H1 (cell line): ENCODE data around the gene PIK3R5. TPM values are rescaled to one million over a fixed set of nuclear protein-coding genes. Genes with fewer than 3 reads are reported as not detected.

ENCODE experiments used
- CTCF ChIA-PET: fragments of 300-600 bp; sonication (Branson Sonifier 250); formaldehyde crosslinking; loops from one replicate; lab custom pipeline; 2021; ENCODE audit not compliant: partially characterized antibody; lab: Charles Lee
- POLR2A ChIA-PET: fragments of 300-600 bp; sonication (Branson Sonifier 250); formaldehyde crosslinking; loops from one replicate; lab custom pipeline; 2021; ENCODE audit warnings: inconsistent platforms; ENCODE audit not compliant: partially characterized antibody; lab: Charles Lee
- DNase-seq, 2 experiments: peaks; one replicate each; pipeline versions ENCODE4 v3.0.0 to v3.0.0-alpha.2; 2010 to 2022; ENCODE audit warnings: low spot score in 2 of 2, low read depth in 1 of 2, mixed read lengths in 1 of 2
- FAIRE-seq: peaks from 2 replicates; lab custom pipeline; 2011; peaks lifted over from hg19 to GRCh38; lab: Jason Lieb, UNC
- H2AFZ ChIP-seq: 2 replicates; pipeline ENCODE4 v1.8.1; 2012; ENCODE audit warnings: low read length, inconsistent platforms
- H2AK5ac ChIP-seq: 2 replicates; pipeline ENCODE4 v1.6.1; 2013; ENCODE audit warnings: low read depth, low read length
- H2BK120ac ChIP-seq: replicated peaks from 2 replicates; pipeline ENCODE3; 2013; ENCODE audit warnings: low read depth, low read length, inconsistent platforms
- H2BK12ac ChIP-seq: 2 replicates; pipeline ENCODE4 v1.6.1; 2013; ENCODE audit warnings: low read depth, low read length
- H2BK15ac ChIP-seq: 2 replicates; pipeline ENCODE4 v1.6.1; 2013; ENCODE audit warnings: low read length
- H2BK20ac ChIP-seq: 2 replicates; pipeline ENCODE4 v1.6.1; 2013; ENCODE audit warnings: low read length
- H2BK5ac ChIP-seq: 2 replicates; pipeline ENCODE4 v1.6.1; 2013; ENCODE audit warnings: low read depth, low read length
- H3K14ac ChIP-seq: 2 replicates; pipeline ENCODE4 v1.6.1; 2013; ENCODE audit warnings: inconsistent platforms; ENCODE audit not compliant: insufficient read length
- H3K18ac ChIP-seq: 2 replicates; pipeline ENCODE4 v1.6.1; 2013; ENCODE audit warnings: low read length; ENCODE audit errors: extremely low read depth
- H3K23ac ChIP-seq: 2 replicates; pipeline ENCODE4 v1.6.1; 2013; ENCODE audit warnings: inconsistent platforms; ENCODE audit not compliant: insufficient read length
- H3K23me2 ChIP-seq: 2 replicates; pipeline ENCODE4 v1.6.1; 2013; ENCODE audit warnings: low read depth, low read length
- H3K27ac ChIP-seq: 2 replicates; pipeline ENCODE4 v1.6.1; 2011; ENCODE audit warnings: low read depth, low read length, inconsistent platforms
- H3K27me3 ChIP-seq, 4 experiments: replicated peaks in 1 of 4; 1 replicate in 1 of 4; 2 replicates in 3 of 4; pipeline versions ENCODE4 v1.6.1 to v1.8.1; 2011 to 2013; ENCODE audit warnings: low read length in 3 of 4, mild to moderate bottlenecking in 3 of 4, inconsistent platforms in 2 of 4, mixed read lengths in 2 of 4, moderate library complexity in 1 of 4; ENCODE audit not compliant: control insufficient read depth in 3 of 4, insufficient read depth in 3 of 4; ENCODE audit errors: extremely low read depth in 1 of 4
- H3K36me3 ChIP-seq, 4 experiments: 2 replicates each; pipeline versions ENCODE4 v1.6.1 to v1.8.1; 2011 to 2013; ENCODE audit warnings: mild to moderate bottlenecking in 4 of 4, low read length in 3 of 4, moderate library complexity in 2 of 4, control low read depth in 1 of 4, inconsistent platforms in 1 of 4; ENCODE audit not compliant: insufficient read depth in 4 of 4, control insufficient read depth in 2 of 4
- H3K4ac ChIP-seq: replicated peaks from 2 replicates; pipeline ENCODE3; 2013; ENCODE audit warnings: low read length, low read depth, mixed read lengths, inconsistent platforms; ENCODE audit not compliant: insufficient read length
- H3K4me1 ChIP-seq, 4 experiments: replicated peaks in 1 of 4; 1 replicate in 1 of 4; 2 replicates in 3 of 4; pipeline versions ENCODE4 v1.6.1 to v1.8.1; 2011 to 2013; ENCODE audit warnings: low read length in 3 of 4, inconsistent platforms in 2 of 4, mixed read lengths in 1 of 4; ENCODE audit not compliant: insufficient read depth in 4 of 4, control insufficient read depth in 3 of 4
- H3K4me2 ChIP-seq, 2 experiments: 2 replicates each; pipeline versions ENCODE4 v1.6.1 to v1.8.1; 2011 to 2013; ENCODE audit warnings: low read depth in 2 of 2, low read length in 2 of 2, control low read depth in 1 of 2, inconsistent platforms in 1 of 2, mild to moderate bottlenecking in 1 of 2; ENCODE audit not compliant: insufficient read depth in 1 of 2
- H3K4me3 ChIP-seq, 4 experiments: fragments of 200-600, 300-600 bp in 1 of 4; sonication (generic), shearing (Covaris generic), sonication (Bioruptor Twin) in 1 of 4; 2 replicates each; pipeline versions ENCODE4 v1.5.1 to v1.8.1; 2011 to 2016; ENCODE audit warnings: low read length in 4 of 4, low read depth in 3 of 4, control low read depth in 2 of 4, inconsistent platforms in 2 of 4, mild to moderate bottlenecking in 2 of 4, mixed read lengths in 1 of 4, moderate library complexity in 1 of 4; ENCODE audit not compliant: insufficient read depth in 2 of 4; ENCODE audit errors: extremely low read depth in 1 of 4
- H3K56ac ChIP-seq: replicated peaks from 2 replicates; pipeline ENCODE3; 2013; ENCODE audit warnings: low read depth, mild to moderate bottlenecking, mixed read lengths, low read length, inconsistent platforms; ENCODE audit not compliant: insufficient read length
- H3K79me1 ChIP-seq: 2 replicates; pipeline ENCODE4 v1.6.1; 2013; ENCODE audit warnings: low read depth, low read length, control low read depth
- H3K79me2 ChIP-seq, 2 experiments: 2 replicates each; pipeline versions ENCODE4 v1.6.1 to v1.8.1; 2012 to 2013; ENCODE audit warnings: low read length in 2 of 2, mild to moderate bottlenecking in 2 of 2, inconsistent platforms in 1 of 2; ENCODE audit not compliant: insufficient read depth in 2 of 2, control insufficient read depth in 1 of 2
- H3K9ac ChIP-seq, 4 experiments: replicated peaks in 1 of 4; 1 replicate in 1 of 4; 2 replicates in 3 of 4; pipeline versions ENCODE4 v1.6.1 to v1.8.1; 2011 to 2013; ENCODE audit warnings: low read depth in 3 of 4, low read length in 3 of 4, control low read depth in 2 of 4, mild to moderate bottlenecking in 2 of 4, moderate library complexity in 2 of 4, inconsistent platforms in 1 of 4; ENCODE audit errors: extremely low read depth in 1 of 4
- H3K9me3 ChIP-seq, 2 experiments: 2 replicates each; pipeline versions ENCODE4 v1.6.1 to v1.8.1; 2012 to 2013; ENCODE audit warnings: mild to moderate bottlenecking in 2 of 2, moderate library complexity in 2 of 2, control low read depth in 1 of 2, inconsistent platforms in 1 of 2, low read depth in 1 of 2, low read length in 1 of 2, mixed read lengths in 1 of 2; ENCODE audit not compliant: insufficient read depth in 2 of 2
- H4K20me1 ChIP-seq, 2 experiments: replicated peaks in 1 of 2; 2 replicates each; pipeline versions ENCODE3 to v1.8.1; 2011 to 2013; ENCODE audit warnings: inconsistent platforms in 2 of 2, low read length in 2 of 2, mild to moderate bottlenecking in 1 of 2; ENCODE audit not compliant: insufficient read depth in 2 of 2, control insufficient read depth in 1 of 2
- H4K5ac ChIP-seq: 2 replicates; pipeline ENCODE4 v1.6.1; 2013; ENCODE audit warnings: low read length, low read depth, mixed read lengths, inconsistent platforms; ENCODE audit not compliant: insufficient read length
- H4K8ac ChIP-seq: 2 replicates; pipeline ENCODE4 v1.8.0; 2013; ENCODE audit warnings: mild to moderate bottlenecking, moderate library complexity, low read length, inconsistent platforms; ENCODE audit not compliant: insufficient read depth; ENCODE audit errors: extremely low read depth
- H4K91ac ChIP-seq: replicated peaks from 2 replicates; pipeline ENCODE3; 2013; ENCODE audit warnings: low read length, mixed read lengths, inconsistent platforms; ENCODE audit not compliant: insufficient read length
- FOSL1 ChIP-seq: IDR thresholded peaks from 2 replicates; pipeline ENCODE4 v1.6.1; 2011; ENCODE audit warnings: mild to moderate bottlenecking, low read depth, low read length, moderate library complexity; ENCODE audit not compliant: insufficient read depth
- JUND ChIP-seq: IDR thresholded peaks from 2 replicates; pipeline ENCODE4 v1.6.1; 2011; ENCODE audit warnings: mild to moderate bottlenecking, improper control_type of control experiment, low read length
- POLR2A ChIP-seq, 2 experiments: IDR thresholded peaks; 1 replicate in 1 of 2; 2 replicates in 1 of 2; pipeline ENCODE4 v1.6.1; 2011; ENCODE audit warnings: low read depth in 2 of 2, low read length in 2 of 2, mild to moderate bottlenecking in 2 of 2; ENCODE audit errors: control extremely low read depth in 1 of 2
- RAD21 ChIP-seq, 2 experiments: IDR thresholded peaks in 1 of 2; conservative IDR thresholded peaks in 1 of 2; 2 replicates each; pipeline ENCODE4 v1.6.1; 2011; ENCODE audit warnings: low read depth in 2 of 2, low read length in 2 of 2, improper control_type of control experiment in 1 of 2, inconsistent platforms in 1 of 2, mild to moderate bottlenecking in 1 of 2, moderate library complexity in 1 of 2
- SP2 ChIP-seq: IDR thresholded peaks from 2 replicates; pipeline ENCODE4 v1.6.1; 2012; ENCODE audit warnings: mild to moderate bottlenecking, low read length, inconsistent platforms
- TEAD4 ChIP-seq: IDR thresholded peaks from 2 replicates; pipeline ENCODE4 v1.6.1; 2012; ENCODE audit warnings: low read depth, low read length, inconsistent platforms, mixed read lengths
- WGBS, 2 experiments: shearing (Covaris generic) in 1 of 2; methylation state at CpG; one replicate each; pipeline versions ENCODE4 v1.1.6 to v1.1.7; 2013 to 2015; ENCODE audit warnings: low lambda C conversion rate in 2 of 2, mixed read lengths in 2 of 2, inconsistent platforms in 1 of 2, low coverage in 1 of 2, missing lambda C conversion rate in 1 of 2; ENCODE audit not compliant: insufficient replicate concordance in 2 of 2, insufficient coverage in 1 of 2, insufficient read length in 1 of 2; ENCODE audit errors: extremely low coverage in 1 of 2, missing lambda C conversion rate in 1 of 2; 5-methylcytosine and 5-hydroxymethylcytosine counted together
- polyA plus RNA-seq, 7 experiments: library from polyadenylated mRNA; depleted of rRNA in 3 of 7; stranded (reverse) in 5 of 7; unstranded in 2 of 7; fragments of >200 nt in 5 of 7; fragments of 200-250 nt in 2 of 7; gene quantifications; 1 replicate in 5 of 7; 2 replicates in 1 of 7; 4 replicates in 1 of 7; pipeline versions ENCODE4 v1.2.1 to v1.2.3, GENCODE V29; 2011 to 2013; ENCODE audit warnings: missing spikeins in 2 of 7, mixed read lengths in 2 of 7
- total RNA-seq: library from RNA; stranded (reverse); fragmentation: NEBNext Ultra II Directional; extraction: Animal tissue kit (Norgen Biotek cat#: 25700); gene quantifications from 2 replicates; pipeline ENCODE4 v1.2.1, GENCODE V29; 2021
- TF ChIP-seq, protein P1 (sequence below), 3 experiments: IDR thresholded peaks; 1 replicate in 2 of 3; 2 replicates in 1 of 3; pipeline versions ENCODE4 v1.5.1 to v1.6.1; 2011; ENCODE audit warnings: low read length in 3 of 3, mild to moderate bottlenecking in 3 of 3, inconsistent platforms in 2 of 3, low read depth in 1 of 3, moderate library complexity in 1 of 3; ENCODE audit not compliant: insufficient read depth in 1 of 3; ENCODE audit errors: control extremely low read depth in 1 of 3

Gene PIK3R5
- total and polyA plus RNA-seq, 2 of the 8 experiments (the other 6 are each of a cell fraction or from before 2014, with no cell fraction given), result 2.7 to 4.3 TPM

DNA sequence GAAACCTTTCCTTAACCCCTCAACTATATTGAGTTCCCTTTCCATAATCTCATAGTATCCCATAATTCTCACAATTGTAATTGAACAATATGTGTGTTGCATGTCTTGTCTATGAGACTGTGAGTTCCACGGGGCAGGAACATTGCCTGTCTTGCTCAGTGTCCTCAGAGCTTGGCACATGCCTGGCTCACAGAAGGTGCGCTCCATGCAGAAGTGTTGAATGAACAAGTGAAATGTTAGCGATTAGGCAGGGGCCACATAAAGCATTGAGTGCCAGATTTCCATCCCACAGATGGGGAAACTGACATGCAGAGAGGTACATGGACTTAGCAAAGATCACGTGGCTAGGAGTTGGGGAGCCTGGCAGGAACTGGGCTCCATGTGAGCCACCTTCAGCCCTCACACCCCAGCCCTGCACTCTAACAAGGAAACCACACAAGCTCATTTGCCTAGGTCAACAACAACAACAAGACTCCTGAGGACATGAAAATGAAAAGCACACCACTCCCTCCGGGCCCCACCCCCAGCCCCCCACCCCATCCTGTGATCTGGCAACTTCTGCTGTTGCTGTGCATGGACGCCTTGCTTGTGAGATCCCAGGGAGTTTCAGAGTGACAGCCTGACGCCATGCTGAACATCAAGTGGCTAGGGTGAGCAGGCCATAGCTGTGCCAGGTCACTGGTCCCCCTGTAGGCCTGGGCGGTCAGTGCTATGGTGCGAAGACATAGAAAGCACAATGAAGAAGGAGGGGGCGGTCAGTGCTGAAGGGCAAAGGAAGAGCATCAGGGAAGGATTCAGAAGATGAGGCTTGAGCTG is 5.0 kb downstream of the PIK3R5 start:
- 0 out of 2 replicates have a peak overlapping the region, but pooled peaks have one; percentile 37 for H2BK5ac ChIP-seq
- 0 out of 4 replicates have a peak, but pooled peaks of 1 of the 2 experiments have one; percentile 2 for TF ChIP-seq RAD21 (IDR thresholded peaks at IDR 0.05 in 1 of 2, conservative IDR thresholded peaks at IDR 0.05 in 1 of 2; ENCODE audit: low read depth in 2 of 2, low read length in 2 of 2)
- TF ChIP-seq, protein P1, sequence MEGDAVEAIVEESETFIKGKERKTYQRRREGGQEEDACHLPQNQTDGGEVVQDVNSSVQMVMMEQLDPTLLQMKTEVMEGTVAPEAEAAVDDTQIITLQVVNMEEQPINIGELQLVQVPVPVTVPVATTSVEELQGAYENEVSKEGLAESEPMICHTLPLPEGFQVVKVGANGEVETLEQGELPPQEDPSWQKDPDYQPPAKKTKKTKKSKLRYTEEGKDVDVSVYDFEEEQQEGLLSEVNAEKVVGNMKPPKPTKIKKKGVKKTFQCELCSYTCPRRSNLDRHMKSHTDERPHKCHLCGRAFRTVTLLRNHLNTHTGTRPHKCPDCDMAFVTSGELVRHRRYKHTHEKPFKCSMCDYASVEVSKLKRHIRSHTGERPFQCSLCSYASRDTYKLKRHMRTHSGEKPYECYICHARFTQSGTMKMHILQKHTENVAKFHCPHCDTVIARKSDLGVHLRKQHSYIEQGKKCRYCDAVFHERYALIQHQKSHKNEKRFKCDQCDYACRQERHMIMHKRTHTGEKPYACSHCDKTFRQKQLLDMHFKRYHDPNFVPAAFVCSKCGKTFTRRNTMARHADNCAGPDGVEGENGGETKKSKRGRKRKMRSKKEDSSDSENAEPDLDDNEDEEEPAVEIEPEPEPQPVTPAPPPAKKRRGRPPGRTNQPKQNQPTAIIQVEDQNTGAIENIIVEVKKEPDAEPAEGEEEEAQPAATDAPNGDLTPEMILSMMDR (IDR thresholded peaks at IDR 0.05; ENCODE audit: control extremely low read depth in 1 of 3, insufficient read depth in 1 of 3, low read depth in 1 of 3, low read length in 3 of 3), result peak in 2 of 3 experiments; percentile 19 to 25; a peak in 2 of 4 replicates
- no peak for TF ChIP-seq JUND
- TF ChIP-seq POLR2A (IDR thresholded peaks at IDR 0.05; ENCODE audit: control extremely low read depth in 1 of 2, low read depth in 2 of 2, low read length in 2 of 2), result no peak
- TF ChIP-seq TEAD4, result no peak
- no peak for TF ChIP-seq FOSL1
- TF ChIP-seq SP2, result no peak
- no peak overlapping the region for H3K18ac ChIP-seq
- H3K4me1 ChIP-seq, result peaks cover 0 to 7% (median 3%) of the 10 kb centered on the region in 4 experiments; a peak in 4 of 7 replicates
- H3K23ac ChIP-seq, result no peak overlapping the region
- H2AK5ac ChIP-seq, result no peak overlapping the region
- WGBS, 2 experiments, result 82% methylated on average over 9 of the region's 10 CpGs; no CpG with 5 or more reads in 1 of the 2 experiments
- H2AFZ ChIP-seq, result no peak overlapping the region
- no peak overlapping the region for H3K9ac ChIP-seq
- ChIA-PET POLR2A (interaction anchor here (1.1 kb wide), 1 partner anchor 9 kb away, joined by 3 read pairs; no protein-coding TSS in a partner anchor), CTCF (interaction anchor here (0.6 to 2.0 kb wide), 5 partner anchors 15 to 129 kb away, joined by 3 to 4 read pairs (median 3); no protein-coding TSS in a partner anchor)
- H3K9me3 ChIP-seq, result no peaks in the 10 kb centered on the region
- no peak overlapping the region for H2BK12ac ChIP-seq
- no peaks in the 10 kb centered on the region for H3K36me3 ChIP-seq
- H3K23me2 ChIP-seq, result peaks cover 6% of the 10 kb centered on the region; the same call in 1 of the 2 replicates
- no peak overlapping the region for H4K5ac ChIP-seq
- H3K4me2 ChIP-seq, result no peak overlapping the region
- no peaks in the 10 kb centered on the region for H3K79me1 ChIP-seq
- no peak overlapping the region for H3K4ac ChIP-seq
- H3K27me3 ChIP-seq, result peaks cover 2 to 13% (median 12%) of the 10 kb centered on the region in 4 experiments
- H4K20me1 ChIP-seq, result peaks cover 0 to 3% of the 10 kb centered on the region in 2 experiments
- no peak for FAIRE-seq
- no peaks in the 10 kb centered on the region for H3K79me2 ChIP-seq
- no peak overlapping the region for H4K91ac ChIP-seq
- no peak overlapping the region for H4K8ac ChIP-seq
- peak in 1 of 2 experiments; percentile 39 for DNase-seq
- H3K14ac ChIP-seq, result no peak overlapping the region
- no peak overlapping the region for H3K27ac ChIP-seq
- no peak overlapping the region for H2BK120ac ChIP-seq
- no peak overlapping the region for H2BK15ac ChIP-seq
- H2BK20ac ChIP-seq, result no peak overlapping the region
- no peak overlapping the region for H3K56ac ChIP-seq
- H3K4me3 ChIP-seq, result no peak overlapping the region
